Natural killer cell (primary cell): ENCODE data around the gene NMS. TPM values are rescaled to one million over a fixed set of nuclear protein-coding genes. Genes with fewer than 3 reads are reported as not detected.
"Not testable (repeated sequence)": the region's sequence is repeated elsewhere in the genome, so short reads cannot be mapped to it uniquely, and the experiment has no call there.

ENCODE experiments used
- ATAC-seq, 3 donors: fragments of 150-1000 bp in 2 of 3; fragments of 200-7000 bp in 1 of 3; cut with Tn5 transposase; 1 replicate in 1 of 3; 2 replicates in 2 of 3; pipeline ENCODE4 v1.10.0; 2021; ENCODE audit warnings: mild to moderate bottlenecking in 2 of 3, moderate library complexity in 2 of 3
- DNase-seq, 2 donors: peaks; one replicate each; pipeline versions ENCODE4 v3.0.0 to v3.0.0-alpha.2; 2013 to 2021; ENCODE audit warnings: mixed read lengths in 1 of 2
- H3K27ac ChIP-seq: one replicate; pipeline ENCODE4 v1.5.1; 2013; ENCODE audit warnings: mild to moderate bottlenecking, low read length
- H3K27me3 ChIP-seq: one replicate; pipeline ENCODE4 v1.6.1; 2013; ENCODE audit warnings: low read length; ENCODE audit not compliant: control insufficient read depth, insufficient read depth
- H3K36me3 ChIP-seq: one replicate; pipeline ENCODE4 v1.6.1; 2013; ENCODE audit warnings: low read length; ENCODE audit not compliant: control insufficient read depth, insufficient read depth
- H3K4me1 ChIP-seq: one replicate; pipeline ENCODE4 v1.6.1; 2013; ENCODE audit warnings: low read length; ENCODE audit not compliant: control insufficient read depth, insufficient read depth
- H3K4me3 ChIP-seq: one replicate; pipeline ENCODE4 v1.5.1; 2013; ENCODE audit warnings: low read length
- H3K9me3 ChIP-seq: one replicate; pipeline ENCODE4 v1.6.1; 2013; ENCODE audit warnings: low read length; ENCODE audit not compliant: control insufficient read depth, insufficient read depth
- H3K27ac Mint-ChIP-seq, 2 donors: one replicate each; pipeline ENCODE4 v1.8.0; 2022; ENCODE audit warnings: mild to moderate bottlenecking in 2 of 2, mixed read lengths in 2 of 2, moderate library complexity in 1 of 2
- H3K27me3 Mint-ChIP-seq, 2 donors: one replicate each; pipeline ENCODE4 v1.8.0; 2022; ENCODE audit warnings: low read depth in 2 of 2, mixed read lengths in 2 of 2
- H3K36me3 Mint-ChIP-seq: one replicate; pipeline ENCODE4 v1.8.0; 2022; ENCODE audit warnings: mixed read lengths
- H3K4me1 Mint-ChIP-seq, 2 donors: one replicate each; pipeline ENCODE4 v1.8.0; 2022; ENCODE audit warnings: mixed read lengths in 2 of 2
- H3K4me3 Mint-ChIP-seq: one replicate; pipeline ENCODE4 v1.8.0; 2022; ENCODE audit warnings: mild to moderate bottlenecking, moderate library complexity, mixed read lengths
- H3K9me3 Mint-ChIP-seq, 2 donors: one replicate each; pipeline ENCODE4 v1.8.0; 2022; ENCODE audit warnings: mixed read lengths in 2 of 2
- WGBS: methylation state at CpG from one replicate; pipeline ENCODE4 v1.1.7; 2013; ENCODE audit warnings: missing lambda C conversion rate; ENCODE audit not compliant: insufficient coverage; 5-methylcytosine and 5-hydroxymethylcytosine counted together
- intact Hi-C: fragments of 100-400 bp; cut with micrococcal nuclease; formaldehyde crosslinking; loops from one replicate; pipeline ENCODE4 v1.14.2; 2022
- total RNA-seq, 4 donors: library from RNA; stranded (reverse); fragments of 120-200 nt in 1 of 4; gene quantifications; one replicate each; pipeline versions ENCODE4 v1.2.3 to v1.2.4, GENCODE V29; 2013 to 2022
- TF ChIP-seq, protein P1 (sequence below): fragments of 200-600 bp; IDR thresholded peaks from one replicate; pipeline ENCODE4 v1.8.0; 2022; ENCODE audit warnings: antibody characterized with exemption

NMS gene
- total RNA-seq, 3 donors from 2014 or later (not counting 1 experiment from before 2014, with no cell fraction given) = not detected

DNA sequence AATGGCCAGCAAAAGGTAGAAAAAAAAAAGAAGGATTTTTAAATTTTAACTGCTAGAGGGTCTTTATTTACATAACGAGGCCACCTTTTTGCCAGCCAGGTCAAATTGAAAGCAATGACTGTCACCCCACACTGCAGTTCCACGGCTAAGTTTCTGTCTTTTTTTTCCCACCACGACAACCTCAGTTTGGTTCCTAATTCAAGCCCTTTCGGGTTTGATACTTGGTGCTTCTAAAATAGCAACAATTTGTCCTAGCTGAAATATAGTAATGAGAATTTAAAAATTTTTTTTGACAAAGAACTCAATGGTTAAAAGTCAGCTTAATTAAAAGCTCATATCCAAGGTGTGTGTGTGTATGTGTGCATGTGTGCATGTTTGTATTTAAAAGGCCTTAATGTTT lies 16.4 kb upstream of the NMS start:
- DNase-seq (no peak), ATAC-seq (no peak)
- Histone ChIP-seq H3K9me3 (no peaks in the 10 kb centered on the region), H3K4me1 (no peaks in the 10 kb centered on the region), H3K27me3 (no peaks in the 10 kb centered on the region), H3K36me3 (no peaks in the 10 kb centered on the region), H3K27ac (no peak overlapping the region), H3K4me3 (no peak overlapping the region)
- TF ChIP-seq, protein P1, sequence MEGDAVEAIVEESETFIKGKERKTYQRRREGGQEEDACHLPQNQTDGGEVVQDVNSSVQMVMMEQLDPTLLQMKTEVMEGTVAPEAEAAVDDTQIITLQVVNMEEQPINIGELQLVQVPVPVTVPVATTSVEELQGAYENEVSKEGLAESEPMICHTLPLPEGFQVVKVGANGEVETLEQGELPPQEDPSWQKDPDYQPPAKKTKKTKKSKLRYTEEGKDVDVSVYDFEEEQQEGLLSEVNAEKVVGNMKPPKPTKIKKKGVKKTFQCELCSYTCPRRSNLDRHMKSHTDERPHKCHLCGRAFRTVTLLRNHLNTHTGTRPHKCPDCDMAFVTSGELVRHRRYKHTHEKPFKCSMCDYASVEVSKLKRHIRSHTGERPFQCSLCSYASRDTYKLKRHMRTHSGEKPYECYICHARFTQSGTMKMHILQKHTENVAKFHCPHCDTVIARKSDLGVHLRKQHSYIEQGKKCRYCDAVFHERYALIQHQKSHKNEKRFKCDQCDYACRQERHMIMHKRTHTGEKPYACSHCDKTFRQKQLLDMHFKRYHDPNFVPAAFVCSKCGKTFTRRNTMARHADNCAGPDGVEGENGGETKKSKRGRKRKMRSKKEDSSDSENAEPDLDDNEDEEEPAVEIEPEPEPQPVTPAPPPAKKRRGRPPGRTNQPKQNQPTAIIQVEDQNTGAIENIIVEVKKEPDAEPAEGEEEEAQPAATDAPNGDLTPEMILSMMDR = no peak
- Mint-ChIP-seq H3K9me3 (peaks cover 0 to 3% of the 10 kb centered on the region in 2 donors), H3K4me3 (no peak overlapping the region), H3K27me3 (peaks cover 0 to 6% of the 10 kb centered on the region in 2 donors), H3K27ac (no peak overlapping the region), H3K4me1 (no peaks in the 10 kb centered on the region), H3K36me3 (no peaks in the 10 kb centered on the region)
- WGBS = 55% methylated on average over 3 of the region's 4 CpGs
- intact Hi-C loops = no loop called here

DNA sequence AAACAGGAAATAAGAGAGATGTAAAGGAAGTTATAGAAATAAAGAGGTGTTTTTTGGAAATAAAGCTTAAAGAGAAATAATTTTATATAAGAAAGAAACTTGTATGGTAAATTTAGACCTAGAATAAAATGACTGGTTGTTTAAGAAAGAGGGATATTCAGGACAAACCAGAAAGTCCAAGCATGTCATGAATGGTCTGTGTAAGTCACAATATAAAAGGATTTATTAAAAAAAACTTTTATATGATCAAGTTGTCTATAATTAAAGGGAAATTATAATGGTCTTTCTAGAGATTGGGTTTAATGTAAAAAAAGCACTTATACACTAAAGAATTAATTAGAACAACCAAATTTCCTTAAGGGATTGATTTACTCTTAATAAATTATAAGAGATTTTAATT lies 13.9 kb upstream of the NMS start:
- H3K4me3 Mint-ChIP-seq, ATAC-seq, intact Hi-C loops, DNase-seq, H3K27ac ChIP-seq, H3K36me3 Mint-ChIP-seq, H3K4me1 Mint-ChIP-seq, H3K27ac Mint-ChIP-seq, H3K27me3 ChIP-seq, H3K4me1 ChIP-seq, H3K36me3 ChIP-seq, H3K9me3 Mint-ChIP-seq, H3K4me3 ChIP-seq, H3K9me3 ChIP-seq: not testable (repeated sequence)
- H3K27me3 Mint-ChIP-seq = peaks cover 16 to 17% of the 10 kb centered on the region in 2 donors

DNA sequence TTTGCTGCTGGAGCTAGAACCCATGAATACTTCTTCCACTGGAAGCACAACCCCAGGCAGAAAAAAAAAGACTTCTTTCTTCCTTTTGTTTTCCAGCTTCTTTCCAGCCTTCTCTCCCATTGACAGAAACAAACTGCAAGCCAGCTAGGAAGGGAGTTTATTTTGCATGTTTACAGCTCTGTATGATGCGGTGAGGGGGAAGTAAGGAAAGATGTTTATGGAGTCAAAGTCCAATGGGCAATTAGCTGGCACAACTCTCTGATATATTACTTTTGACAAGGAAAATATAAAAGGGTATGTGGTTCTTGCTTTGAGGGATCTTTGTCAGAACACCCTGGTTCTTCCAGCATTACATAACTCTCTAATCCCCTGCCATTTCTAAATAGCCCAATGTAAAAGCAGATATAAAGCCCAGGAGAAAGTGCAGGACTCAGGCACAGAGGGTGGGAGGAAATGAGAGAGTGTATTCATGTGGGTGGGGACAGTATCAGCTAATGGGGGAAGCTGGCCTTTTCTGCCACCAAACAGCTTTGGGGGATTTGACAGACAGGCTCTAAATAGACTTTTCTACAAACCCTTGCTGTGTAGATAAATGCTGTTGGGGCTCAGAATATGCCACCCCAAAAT lies 9.3 kb upstream of the NMS start:
- Histone ChIP-seq H3K4me1 (no peaks in the 10 kb centered on the region), H3K4me3 (no peak overlapping the region), H3K9me3 (no peaks in the 10 kb centered on the region), H3K36me3 (no peaks in the 10 kb centered on the region), H3K27ac (no peak overlapping the region), H3K27me3 (no peaks in the 10 kb centered on the region)
- intact Hi-C loops = no loop called here
- Mint-ChIP-seq H3K4me3 (no peak overlapping the region), H3K27me3 (peaks cover 11 to 19% of the 10 kb centered on the region in 2 donors), H3K36me3 (no peaks in the 10 kb centered on the region), H3K27ac (no peak overlapping the region), H3K9me3 (peaks cover 0 to 5% of the 10 kb centered on the region in 2 donors), H3K4me1 (no peaks in the 10 kb centered on the region)
- no peak for ATAC-seq
- TF ChIP-seq, protein P1 = no peak
- 100% methylated on average over 1 of the region's 1 CpG for WGBS
- no peak for DNase-seq

DNA sequence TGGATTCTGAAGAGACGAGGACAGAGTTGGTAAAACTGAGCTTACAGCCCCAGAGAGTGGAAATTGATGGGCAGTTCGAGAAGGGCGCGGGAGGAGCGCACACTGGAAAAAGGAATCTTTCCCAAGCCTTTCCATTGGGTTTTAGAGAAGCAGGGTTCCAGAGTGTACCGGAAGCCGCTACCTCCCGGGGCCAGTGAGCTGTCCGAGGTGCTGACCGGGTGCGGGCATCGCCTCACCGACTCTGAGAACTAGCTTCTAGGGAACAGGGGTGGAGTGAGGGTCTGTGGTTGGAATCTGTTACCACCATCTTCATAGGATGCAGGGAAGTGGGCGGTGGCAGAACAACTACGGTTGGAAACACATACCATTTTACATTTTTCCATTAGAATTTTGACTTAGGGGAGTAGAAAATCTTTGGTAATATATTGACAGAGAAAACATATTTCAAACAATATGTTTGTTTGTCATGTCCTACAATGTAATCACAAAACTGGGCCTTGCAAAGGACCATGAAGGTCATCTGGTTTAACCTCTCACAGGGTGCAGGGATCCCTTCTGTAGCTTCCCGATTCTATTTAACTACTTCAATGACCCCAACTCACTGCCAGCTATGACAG lies 724 bp downstream of the NMS start:
- Mint-ChIP-seq H3K27ac (no peak overlapping the region), H3K27me3 (peaks cover 36 to 45% of the 10 kb centered on the region in 2 donors), H3K36me3 (no peaks in the 10 kb centered on the region), H3K4me1 (no peaks in the 10 kb centered on the region), H3K4me3 (no peak overlapping the region), H3K9me3 (no peaks in the 10 kb centered on the region)
- intact Hi-C loops = no loop called here
- ATAC-seq (no peak), DNase-seq (no peak)
- no peaks in the 10 kb centered on the region for H3K36me3 ChIP-seq
- H3K4me1 ChIP-seq = no peaks in the 10 kb centered on the region
- no peaks in the 10 kb centered on the region for H3K27me3 ChIP-seq
- WGBS = 47% methylated on average over 14 of the region's 16 CpGs
- TF ChIP-seq, protein P1 = no peak
- H3K27ac ChIP-seq = no peak overlapping the region
- H3K9me3 ChIP-seq = no peaks in the 10 kb centered on the region
- no peak overlapping the region for H3K4me3 ChIP-seq
